NCI-H1694 (cell line): ENCODE results near the gene POLR2M.

Source experiments
- DNase-seq: peaks from one replicate; lab custom pipeline; 2025; lab: John Stamatoyannopoulos, UW

POLR2M gene

DNA sequence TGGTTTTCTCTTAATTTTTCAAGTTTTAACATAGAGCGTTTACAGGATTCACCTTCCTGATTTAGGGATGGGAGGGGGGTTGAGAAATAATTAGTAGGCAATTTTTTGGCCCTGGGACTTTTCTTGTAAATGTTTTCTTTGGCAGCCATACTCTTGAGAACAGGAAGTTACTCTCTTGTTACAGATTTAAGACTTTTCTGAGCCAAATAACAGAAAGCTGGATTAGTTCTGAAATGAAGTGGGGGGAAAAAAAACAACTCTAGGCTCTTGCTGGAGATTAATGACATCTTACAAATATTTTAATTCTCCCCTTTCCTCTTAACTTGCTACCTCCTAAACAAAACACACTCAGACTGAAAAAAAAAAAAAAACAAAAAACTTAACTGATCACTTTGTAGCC lies 13.8 kb upstream of the POLR2M start:
- DNase-seq = no peak

DNA sequence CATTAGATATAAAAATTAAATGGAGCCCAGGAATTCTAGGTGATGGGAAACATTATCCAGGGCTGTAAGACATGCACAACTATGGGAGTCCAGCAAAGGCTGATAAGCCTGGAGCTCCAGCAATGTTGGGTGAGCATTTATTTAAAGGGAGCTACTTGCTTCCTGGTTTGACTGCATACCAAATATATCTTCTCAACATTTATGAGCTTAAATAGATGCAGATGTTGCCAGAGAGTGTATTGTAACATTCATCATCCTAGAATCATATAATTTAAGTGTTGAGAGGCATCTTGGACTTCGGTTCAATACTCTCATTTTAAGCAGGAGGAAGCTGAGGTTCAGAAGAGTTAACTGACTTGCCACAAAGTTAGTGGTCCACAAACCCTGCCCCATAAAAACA lies 12.2 kb upstream of the POLR2M start:
- no peak for DNase-seq

DNA sequence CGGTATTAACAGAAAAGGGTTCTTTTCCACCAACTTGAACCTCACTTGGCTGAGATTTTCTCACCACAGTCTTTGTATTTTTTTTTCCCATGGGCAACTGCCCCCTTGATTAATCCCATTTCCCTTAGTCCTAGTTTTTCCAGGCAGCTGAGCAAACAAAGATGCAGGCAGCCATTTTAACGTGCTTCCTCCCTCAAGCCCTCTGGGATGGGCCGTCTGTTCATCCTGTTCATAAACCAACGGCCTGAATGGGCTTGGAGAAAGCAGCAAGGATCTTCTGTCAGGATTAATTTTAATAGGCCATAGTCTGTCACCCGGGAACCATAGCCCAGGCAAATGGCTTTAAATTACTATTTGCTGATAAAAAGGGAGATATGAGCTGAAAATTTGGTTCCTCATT lies 10.4 kb upstream of the POLR2M start:
- no peak for DNase-seq

DNA sequence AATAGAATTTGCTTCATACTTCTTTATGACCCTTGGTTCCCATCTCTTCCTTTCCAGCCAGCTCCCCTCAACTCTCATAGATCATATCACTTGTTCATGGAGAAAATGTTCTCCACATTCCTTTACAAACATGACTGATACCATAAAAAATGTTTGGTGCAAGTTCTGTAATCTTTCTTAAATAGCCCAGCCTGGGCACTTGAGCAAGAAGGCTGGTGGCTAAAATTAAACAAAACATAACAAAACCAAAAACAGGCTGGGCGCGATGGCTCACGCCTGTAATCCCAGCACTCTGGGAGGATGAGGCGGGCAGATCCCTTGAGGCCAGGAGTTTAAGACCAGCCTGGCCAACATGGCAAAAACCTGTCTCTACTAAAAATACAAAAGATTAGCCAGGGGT lies 8.9 kb upstream of the POLR2M start:
- no peak for DNase-seq

DNA sequence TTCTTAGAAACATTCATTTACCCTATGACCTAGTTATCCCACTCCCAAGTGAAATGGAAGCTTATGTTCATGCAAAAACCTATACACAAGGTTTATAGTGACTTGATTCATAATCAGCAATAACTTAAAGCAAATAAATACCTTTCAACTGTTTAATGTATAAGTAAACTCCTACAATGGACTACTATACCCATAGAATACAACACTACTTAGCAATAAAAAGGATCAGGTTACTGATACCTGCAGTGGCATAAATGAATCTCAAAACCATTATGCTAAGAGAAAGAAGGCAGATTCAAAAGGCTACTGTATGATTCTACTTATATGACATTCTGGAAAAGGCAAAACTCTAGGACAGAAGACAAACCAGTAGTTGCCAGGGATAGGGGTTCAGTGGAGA lies 8.3 kb upstream of the POLR2M start:
- no peak for DNase-seq

DNA sequence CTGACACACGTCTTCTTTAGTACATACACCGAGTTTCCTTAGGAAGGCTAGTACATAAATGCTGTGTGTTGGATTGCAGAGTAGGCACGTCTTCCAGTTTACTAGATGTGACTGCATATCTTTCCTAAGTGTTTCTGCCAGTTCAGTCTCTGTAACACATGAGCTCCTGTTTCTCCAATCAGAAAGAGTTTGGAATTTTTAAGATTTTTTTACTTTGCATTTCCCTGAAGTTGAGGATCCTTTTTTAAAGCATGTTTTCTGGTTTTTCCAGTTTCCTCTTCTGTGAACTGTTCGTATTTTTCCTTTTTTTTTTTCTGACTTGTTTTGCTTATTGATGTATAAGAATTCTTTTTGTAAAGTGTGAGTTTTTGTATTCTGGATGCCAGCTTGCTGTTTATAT lies 7.5 kb upstream of the POLR2M start:
- DNase-seq = no peak

DNA sequence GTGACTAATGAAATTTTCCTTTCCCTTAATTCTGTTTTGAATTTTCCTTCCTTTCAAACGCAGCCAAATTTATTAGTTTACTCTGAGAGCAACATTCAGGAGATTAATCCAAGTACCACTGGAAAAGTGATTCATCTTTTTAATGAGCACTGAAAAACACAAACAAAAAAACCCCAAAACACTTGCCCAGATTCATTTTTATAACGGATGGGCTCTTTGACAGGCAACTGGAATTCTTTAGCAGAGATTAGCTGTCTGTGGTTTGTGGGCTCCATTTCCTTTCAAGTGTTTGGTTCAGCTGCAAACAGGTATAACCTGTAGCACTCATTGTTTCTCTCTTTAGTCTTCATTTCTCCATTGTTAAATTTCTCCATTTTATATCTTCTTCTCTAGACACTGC lies 3.1 kb upstream of the POLR2M start:
- DNase-seq = no peak

DNA sequence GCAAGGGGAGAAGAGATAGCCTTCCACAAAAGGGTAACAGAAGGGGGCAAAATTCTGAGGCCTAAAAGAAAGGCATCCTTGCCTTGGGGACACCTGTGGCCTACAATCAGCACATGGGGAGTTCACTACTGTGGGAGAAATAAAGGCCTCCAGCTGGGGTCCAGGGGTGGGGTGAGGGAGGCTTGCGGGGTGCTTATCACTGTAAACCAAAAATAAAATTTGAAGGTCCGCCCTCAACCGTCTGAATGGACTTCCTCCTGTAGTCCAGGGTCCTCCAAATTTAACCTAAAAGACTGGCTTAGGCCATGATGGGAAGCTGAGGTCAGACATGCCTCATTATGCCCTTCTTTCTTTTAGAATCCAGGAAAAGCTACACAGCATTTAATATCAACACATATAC lies 2.1 kb upstream of the POLR2M start:
- no peak for DNase-seq

DNA sequence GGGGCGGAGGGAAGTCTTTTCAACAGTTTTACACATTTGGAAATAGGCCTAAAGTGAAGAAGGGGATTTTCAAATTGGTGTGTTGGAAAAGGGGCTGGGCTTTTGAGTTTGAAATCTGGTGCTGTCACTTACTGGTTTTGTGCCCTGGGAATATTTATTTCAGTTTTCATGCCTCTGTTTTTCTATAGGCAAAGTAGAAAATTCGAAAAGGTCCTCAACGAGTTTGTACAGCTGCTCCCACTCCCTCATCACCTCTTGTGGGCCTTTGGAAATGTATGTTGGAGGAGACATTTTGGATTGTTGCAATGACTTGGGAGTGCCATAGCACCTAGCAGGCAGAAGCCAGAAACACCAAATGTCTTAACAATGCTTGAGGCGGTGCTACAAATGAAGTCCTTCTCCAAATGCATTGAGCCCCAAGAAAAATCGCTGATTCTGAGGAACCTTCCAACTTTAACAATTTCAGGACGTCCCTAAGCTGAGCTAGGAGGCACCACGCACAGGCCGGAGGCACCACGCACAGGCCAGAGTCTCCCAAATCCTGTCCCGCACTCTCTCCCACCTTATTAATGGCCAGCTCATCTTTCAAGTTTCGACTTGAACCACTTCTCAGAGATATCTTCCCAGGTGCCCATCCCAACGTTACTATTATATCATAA lies 639 bp upstream of the POLR2M start:
- DNase-seq = no peak

DNA sequence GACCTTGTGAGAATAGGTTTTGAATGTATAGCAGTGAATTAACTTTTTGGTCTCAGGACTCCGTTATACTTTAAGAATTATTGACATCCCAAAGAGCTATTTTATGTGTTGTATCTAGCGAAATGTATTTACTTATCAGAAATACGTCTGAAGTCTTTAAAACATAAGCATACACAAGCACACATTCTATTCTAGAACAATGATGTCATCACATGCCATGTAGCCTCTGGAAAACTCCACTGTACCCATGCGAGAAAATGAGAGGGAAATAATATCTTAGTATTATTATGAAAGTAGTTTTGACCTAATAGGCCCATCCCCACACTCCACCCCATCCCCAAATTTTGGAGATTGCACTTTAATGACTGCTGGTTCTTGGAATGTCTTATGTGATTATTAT lies 1.5 kb downstream of the POLR2M start:
- no peak for DNase-seq

DNA sequence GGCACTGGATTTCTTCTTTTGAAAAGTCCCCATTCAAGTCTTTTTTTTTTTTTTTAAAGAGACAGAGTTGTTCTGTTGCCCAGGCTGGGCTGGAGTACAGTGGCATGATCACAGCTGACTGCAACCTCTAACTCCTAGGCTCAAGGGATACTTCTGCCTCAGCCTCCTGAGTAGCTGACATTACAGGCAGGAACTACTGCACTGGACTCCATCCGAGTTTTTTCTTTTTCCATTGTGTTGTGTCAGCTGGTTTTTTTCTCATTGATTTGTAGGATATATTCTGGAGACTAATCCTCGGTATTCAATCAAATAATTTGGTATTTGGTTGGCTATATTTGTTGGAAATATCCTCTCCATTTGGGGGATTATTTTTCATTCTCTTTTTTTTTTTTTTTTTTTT lies 11.8 kb downstream of the POLR2M start:
- no peak for DNase-seq

DNA sequence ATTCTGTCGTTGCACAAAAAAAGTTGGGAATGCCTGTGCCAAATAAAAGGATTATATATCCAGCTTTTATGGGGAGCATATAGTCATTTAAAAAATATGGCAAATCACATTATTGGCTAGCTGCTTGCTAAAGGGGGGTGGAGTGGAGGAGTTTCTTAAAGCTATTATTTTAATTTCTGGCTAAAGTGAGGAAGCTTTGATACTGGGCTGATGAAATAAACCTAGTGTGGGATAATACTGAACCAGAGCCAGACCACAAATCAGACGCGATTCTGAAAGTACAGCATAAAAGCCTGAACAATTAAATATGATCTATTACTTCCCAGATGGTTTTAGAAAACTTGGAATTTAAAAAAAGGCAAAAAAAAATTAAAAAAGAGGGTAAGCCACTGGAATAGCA lies 14.4 kb downstream of the POLR2M start:
- DNase-seq = no peak

DNA sequence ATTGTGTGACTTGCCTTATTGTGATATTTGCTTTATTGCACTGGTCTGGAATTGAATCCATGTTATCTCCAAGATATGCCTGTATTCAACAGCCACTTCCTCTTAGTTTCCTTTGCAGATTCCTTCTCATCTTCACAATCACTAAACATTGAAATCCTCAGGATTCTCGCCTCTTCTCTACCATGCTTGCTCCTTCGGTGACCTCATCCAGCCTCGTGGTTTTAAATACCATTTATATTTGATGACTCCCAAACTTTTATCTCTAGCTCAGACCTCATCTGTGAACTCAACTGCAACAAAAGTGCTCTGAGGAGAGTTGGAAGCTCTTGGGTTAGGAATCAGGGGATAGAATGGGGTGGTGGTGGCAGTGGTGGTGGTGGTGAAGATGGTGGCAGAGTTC lies 19.9 kb downstream of the POLR2M start:
- no peak for DNase-seq

DNA sequence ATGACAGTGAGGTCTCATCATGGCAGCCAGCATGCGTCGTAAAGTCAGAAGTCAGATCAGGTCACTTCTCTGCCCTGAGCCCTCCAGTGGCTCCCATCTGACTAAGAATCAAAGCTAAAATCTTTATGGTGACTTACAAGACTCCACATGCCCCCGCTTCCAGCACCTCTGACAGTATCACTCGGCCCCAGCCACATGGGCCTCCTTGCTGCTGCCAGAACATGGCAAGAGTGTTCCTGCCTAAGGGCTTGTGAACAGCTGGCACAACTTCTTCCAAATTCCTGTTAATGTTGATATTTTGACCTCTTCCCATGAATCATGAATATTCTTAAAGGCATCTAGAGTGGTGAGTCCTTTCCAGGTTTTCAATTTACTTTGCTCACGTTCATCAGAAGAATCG lies 20.5 kb downstream of the POLR2M start:
- no peak for DNase-seq

DNA sequence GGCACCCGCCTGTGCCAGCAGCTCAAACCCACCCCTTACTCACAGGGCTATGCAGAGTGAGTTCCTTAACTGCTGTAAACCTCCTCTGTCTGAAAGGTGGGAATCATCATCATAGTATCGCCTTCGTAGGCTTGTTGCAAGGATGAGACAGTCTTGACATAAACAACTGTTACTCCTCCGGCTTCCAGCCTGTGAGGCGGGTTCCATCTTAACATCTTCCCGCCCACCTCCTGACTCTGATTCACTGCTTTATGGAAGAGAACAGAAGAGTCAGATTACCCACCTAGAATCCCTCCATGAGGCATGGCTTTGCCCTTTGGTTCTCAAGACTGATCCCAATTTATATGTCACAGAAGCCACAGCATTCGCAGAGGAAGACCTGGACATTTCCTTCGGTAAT lies 21.9 kb downstream of the POLR2M start:
- DNase-seq = no peak

DNA sequence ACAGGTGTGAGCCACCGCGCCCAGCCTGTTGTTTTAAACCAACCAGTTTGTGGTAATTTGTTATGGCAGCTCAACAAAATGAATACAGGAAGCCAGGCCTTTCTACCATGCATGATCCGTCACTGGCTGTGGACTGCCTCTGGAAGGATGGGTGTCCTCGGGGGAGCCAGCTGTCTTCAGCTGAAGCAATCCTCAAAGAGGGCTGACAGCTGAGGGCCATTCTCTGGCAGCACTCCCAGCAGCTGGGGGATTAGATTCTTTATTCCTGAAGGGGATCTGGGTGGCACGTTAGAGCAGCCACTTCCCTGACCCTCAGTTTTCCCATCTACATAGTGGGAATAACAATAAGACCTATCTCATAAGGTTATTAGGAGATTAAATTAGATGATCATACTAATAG lies 24.4 kb downstream of the POLR2M start:
- DNase-seq = no peak

DNA sequence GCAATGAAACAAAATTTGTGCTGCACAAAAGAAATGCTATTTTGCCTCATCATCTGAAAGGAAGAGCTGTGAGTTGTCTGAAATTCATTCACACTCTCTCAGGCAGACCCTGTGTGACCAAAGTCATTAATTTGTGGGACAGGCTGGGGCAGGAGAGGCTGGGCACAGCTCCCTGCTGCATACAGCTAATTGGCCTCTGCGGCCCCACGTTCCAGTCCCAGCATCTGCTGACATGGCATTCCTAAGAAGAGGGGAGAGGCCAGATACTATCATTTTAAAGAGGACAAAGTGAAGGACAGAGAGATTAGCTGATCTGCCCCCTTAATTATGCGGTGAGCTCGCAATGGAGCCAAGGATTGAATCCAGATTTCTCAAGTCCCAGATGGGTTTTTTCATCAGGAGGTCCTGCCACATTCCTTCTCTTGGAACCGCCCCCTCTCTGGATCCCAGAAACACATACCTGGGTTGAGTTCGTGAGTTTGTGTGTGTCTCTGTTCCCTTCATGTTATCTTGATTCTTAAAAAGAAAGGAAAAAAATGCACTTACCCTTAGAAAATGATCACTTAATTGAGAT lies 25.1 kb downstream of the POLR2M start:
- no peak for DNase-seq

DNA sequence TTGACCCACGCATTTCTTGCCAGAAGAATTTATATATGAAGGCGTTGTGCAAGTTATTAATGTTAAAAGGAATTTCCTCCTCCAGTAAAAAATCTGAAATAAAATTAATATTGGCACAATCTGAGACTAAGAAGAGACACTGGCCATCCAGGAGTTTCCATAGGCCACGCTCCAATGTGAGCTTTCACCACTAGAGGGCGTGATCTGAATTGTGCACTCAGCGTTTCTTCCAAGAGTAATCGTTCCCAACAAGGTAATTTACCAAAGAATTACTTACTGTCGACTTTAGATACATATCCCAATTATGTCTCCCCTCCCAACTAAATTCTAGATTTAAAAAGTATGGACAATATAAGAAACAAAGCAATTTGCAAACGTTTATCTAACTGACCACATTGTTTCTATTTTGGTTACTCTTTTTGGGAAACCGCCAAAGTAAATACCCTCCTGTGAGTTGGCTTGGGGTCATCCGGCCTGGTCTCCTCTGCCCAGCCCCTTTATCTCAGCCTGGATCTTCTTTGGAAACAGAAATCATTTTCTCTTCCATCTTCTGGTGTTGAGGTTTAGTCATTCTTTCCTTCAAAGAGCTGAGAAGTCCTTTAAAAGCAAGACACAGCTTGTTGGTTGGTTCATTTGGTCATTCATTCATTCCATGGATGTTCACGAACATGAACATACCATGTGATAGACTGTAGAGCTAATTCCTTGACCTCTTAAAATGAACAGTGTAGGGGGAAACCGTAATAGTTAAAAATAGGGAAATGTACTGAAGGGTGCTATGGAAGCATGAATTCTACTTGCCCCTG lies 26.2 kb downstream of the POLR2M start:
- DNase-seq = peak; percentile 31

DNA sequence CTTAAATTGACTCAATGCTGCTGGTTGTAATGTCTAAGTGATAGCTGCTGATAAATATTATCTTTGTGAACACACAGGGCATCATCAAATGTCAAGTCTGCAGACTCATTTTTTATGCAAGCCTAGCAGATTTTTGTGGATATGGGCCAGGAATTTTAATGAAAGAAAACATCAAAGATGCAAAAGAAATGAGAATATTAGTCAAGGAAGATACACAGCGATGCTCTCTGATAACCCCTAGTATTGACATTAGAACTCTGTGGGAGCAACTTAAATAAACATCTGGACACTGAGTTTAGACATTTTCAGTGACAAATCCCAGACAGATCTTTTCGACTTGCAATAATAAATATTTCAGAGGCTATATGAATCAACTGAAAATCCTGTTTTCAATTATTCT lies 28.3 kb downstream of the POLR2M start:
- DNase-seq = no peak

DNA sequence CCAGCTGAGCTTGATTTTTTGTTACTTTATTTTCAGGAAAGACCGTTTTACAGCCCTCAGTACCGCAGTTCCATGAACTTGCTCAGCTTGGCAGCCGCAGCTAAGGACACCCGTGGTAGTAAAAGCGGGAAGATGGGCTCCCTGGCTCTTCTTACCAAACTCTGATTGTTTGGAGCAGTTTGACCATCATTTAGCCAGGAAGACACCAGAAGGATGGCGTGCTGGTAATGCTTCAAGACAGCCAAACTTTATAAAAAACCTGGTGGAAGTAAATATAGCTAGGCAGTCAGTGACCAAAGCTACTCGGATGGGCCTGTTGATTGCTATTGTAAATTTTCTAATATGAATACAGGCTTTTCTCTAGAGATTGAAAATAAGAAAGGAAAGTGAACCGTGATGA lies 28.9 kb downstream of the POLR2M start:
- no peak for DNase-seq

DNA sequence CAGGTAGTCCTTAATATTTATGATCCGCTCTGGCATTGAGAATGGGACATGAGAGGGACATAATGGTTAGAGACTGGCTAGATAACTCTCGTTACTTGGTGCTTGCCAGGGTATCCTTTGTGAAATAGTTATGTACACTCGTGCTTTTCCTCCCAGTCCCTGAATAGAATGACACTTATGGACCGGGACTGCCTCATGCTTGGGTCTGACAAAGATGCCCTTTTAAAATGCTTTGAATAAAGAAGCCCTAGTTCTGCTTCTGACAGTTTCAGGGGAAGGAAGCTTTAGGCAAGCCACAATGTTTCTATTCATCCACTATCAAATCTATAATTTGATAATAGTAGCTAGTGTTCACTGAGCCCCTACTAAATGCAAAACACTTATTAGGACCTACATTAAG lies 29.4 kb downstream of the POLR2M start:
- DNase-seq = no peak

DNA sequence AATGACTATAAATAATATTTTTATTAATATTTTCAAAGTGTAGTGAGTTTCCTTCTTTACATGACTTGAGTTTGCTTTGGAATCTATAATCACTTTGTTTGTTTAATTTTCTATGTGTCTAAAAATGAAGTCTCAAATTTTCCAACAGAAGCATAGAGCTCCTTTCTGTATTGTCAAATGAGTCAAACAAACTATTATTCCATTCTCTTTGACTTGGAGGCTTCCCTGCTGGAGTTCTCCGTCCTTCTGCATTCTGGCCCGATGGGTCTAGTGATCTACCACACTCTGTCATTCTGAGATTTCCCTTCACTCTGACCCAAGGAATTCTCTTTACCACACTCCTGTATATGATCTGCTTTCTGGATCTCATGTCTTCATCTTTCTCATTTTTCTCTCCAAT lies 30.1 kb downstream of the POLR2M start:
- no peak for DNase-seq

DNA sequence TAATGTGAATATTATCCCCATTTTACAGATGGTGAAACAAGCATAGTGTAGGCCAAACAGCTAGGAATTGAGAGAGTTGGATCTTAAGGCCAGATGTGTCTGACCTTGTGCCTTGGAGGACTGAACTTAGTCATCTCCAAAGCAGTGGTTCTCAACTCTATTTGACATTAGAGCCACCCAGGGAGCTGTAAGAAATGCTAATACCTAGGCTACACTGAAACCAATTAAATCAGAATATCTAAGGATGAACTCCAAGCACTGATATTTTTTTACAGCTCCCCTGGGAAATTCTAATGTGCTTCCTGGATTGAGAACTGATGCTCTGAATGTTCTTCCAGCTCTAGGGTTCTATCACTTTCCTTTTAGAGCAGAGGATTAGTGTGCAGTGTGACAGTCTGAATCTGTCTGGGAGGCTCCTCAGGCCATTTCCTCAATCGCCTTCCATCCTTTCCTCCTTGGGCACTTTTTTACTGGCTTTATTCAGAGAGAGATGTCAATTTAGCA lies 32.3 kb downstream of the POLR2M start:
- no peak for DNase-seq
